ENCODE data around the gene THBD. TPM values are rescaled to one million over a fixed set of nuclear protein-coding genes. Genes with fewer than 3 reads are reported as not detected.

Gene THBD
- total RNA-seq, 2 donors from 2014 or later = 2.3 to 6.3 TPM

- intact Hi-C loops (cut with DNase I) = no loop called here
- Histone ChIP-seq H3K27ac (no peak overlapping the region), H3K4me3 (no peak overlapping the region), H3K9me3 (no peaks in the 10 kb centered on the region), H3K4me1 (no peaks in the 10 kb centered on the region), H3K9ac (ENCODE audit: low read depth in 2 of 2, low read length in 2 of 2) (no peak overlapping the region), H3K36me3 (no peaks in the 10 kb centered on the region), H3K27me3 (no peaks in the 10 kb centered on the region)
- no peak for TF ChIP-seq CTCF (IDR thresholded peaks at IDR 0.05)
- DNase-seq = no peak
Measured at GRCh38 chr20:23019403-23019802, 30.1 kb downstream of the THBD start.

- Histone ChIP-seq H3K4me1 (no peaks in the 10 kb centered on the region), H3K4me3 (no peak overlapping the region), H3K9ac (ENCODE audit: low read depth in 2 of 2, low read length in 2 of 2) (no peak overlapping the region), H3K27me3 (no peaks in the 10 kb centered on the region), H3K9me3 (no peaks in the 10 kb centered on the region), H3K27ac (no peak overlapping the region), H3K36me3 (no peaks in the 10 kb centered on the region)
- DNase-seq = no peak
- TF ChIP-seq CTCF (IDR thresholded peaks at IDR 0.05) = no peak
- intact Hi-C loops (cut with DNase I) = no loop called here
Measured at GRCh38 chr20:23018941-23019340, 30.5 kb downstream of the THBD start.

GRCh38 chr20:23018432-23018831, 31.0 kb downstream of the THBD start:
- H3K9ac ChIP-seq (ENCODE audit: low read depth in 2 of 2, low read length in 2 of 2) = no peak overlapping the region
- TF ChIP-seq CTCF (IDR thresholded peaks at IDR 0.05) = no peak
- no peaks in the 10 kb centered on the region for H3K4me1 ChIP-seq
- DNase-seq = no peak
- H3K4me3 ChIP-seq = no peak overlapping the region
- no peaks in the 10 kb centered on the region for H3K27me3 ChIP-seq
- no peaks in the 10 kb centered on the region for H3K9me3 ChIP-seq
- H3K36me3 ChIP-seq = no peaks in the 10 kb centered on the region
- H3K27ac ChIP-seq = no peak overlapping the region
- intact Hi-C loops (cut with DNase I) = no loop called here

GRCh38 chr20:23017516-23017915, 32.0 kb downstream of the THBD start:
- Histone ChIP-seq H3K36me3 (no peaks in the 10 kb centered on the region), H3K9me3 (no peaks in the 10 kb centered on the region), H3K27me3 (no peaks in the 10 kb centered on the region), H3K4me1 (no peaks in the 10 kb centered on the region), H3K4me3 (no peak overlapping the region), H3K27ac (no peak overlapping the region), H3K9ac (ENCODE audit: low read depth in 2 of 2, low read length in 2 of 2) (no peak overlapping the region)
- no peak for TF ChIP-seq CTCF (IDR thresholded peaks at IDR 0.05)
- DNase-seq = no peak
- intact Hi-C loops (cut with DNase I) = no loop called here

GRCh38 chr20:23013429-23013828, 36.0 kb downstream of the THBD start:
- Histone ChIP-seq H3K4me3 (no peak overlapping the region), H3K9me3 (no peaks in the 10 kb centered on the region), H3K9ac (ENCODE audit: low read depth in 2 of 2, low read length in 2 of 2) (no peak overlapping the region), H3K27me3 (no peaks in the 10 kb centered on the region), H3K27ac (no peak overlapping the region), H3K36me3 (no peaks in the 10 kb centered on the region), H3K4me1 (no peaks in the 10 kb centered on the region)
- no peak for DNase-seq
- intact Hi-C loops (cut with DNase I) = no loop called here
- no peak for TF ChIP-seq CTCF (IDR thresholded peaks at IDR 0.05)

Measured in colonic mucosa (tissue), 4 donors.